CD14-positive monocyte (primary cell): ENCODE results near the gene PARVG. TPM values are rescaled to one million over a fixed set of nuclear protein-coding genes. Genes with fewer than 3 reads are reported as not detected.

Experiments
- DNase-seq, 3 donors: peaks; one replicate each; pipeline ENCODE4 v3.0.0-alpha.2; 2011 to 2022
- H2AFZ ChIP-seq: 2 replicates; pipeline ENCODE4 v1.6.0; 2012; ENCODE audit warnings: mild to moderate bottlenecking, low read depth, low read length, inconsistent platforms; ENCODE audit not compliant: insufficient read depth, poor library complexity, severe bottlenecking
- H3K27ac ChIP-seq, 2 donors: 1 replicate in 1 of 2; 2 replicates in 1 of 2; pipeline ENCODE4 v1.5.1; 2012 to 2013; ENCODE audit warnings: low read length in 2 of 2, control low read depth in 1 of 2, inconsistent platforms in 1 of 2, low read depth in 1 of 2, mild to moderate bottlenecking in 1 of 2
- H3K27me3 ChIP-seq, 2 donors: one replicate each; pipeline versions ENCODE4 v1.6.0 to v1.6.1; 2011 to 2013; ENCODE audit warnings: low read length in 2 of 2; ENCODE audit not compliant: control insufficient read depth in 2 of 2, insufficient read depth in 2 of 2
- H3K36me3 ChIP-seq, 2 donors: replicated peaks in 1 of 2; 1 replicate in 1 of 2; 2 replicates in 1 of 2; pipeline versions ENCODE4 v1.5.1 to v1.6.1; 2012 to 2013; ENCODE audit warnings: low read length in 2 of 2, control low read depth in 1 of 2, inconsistent platforms in 1 of 2, mild to moderate bottlenecking in 1 of 2; ENCODE audit not compliant: insufficient read depth in 2 of 2, control insufficient read depth in 1 of 2
- H3K4me1 ChIP-seq, 2 donors: 1 replicate in 1 of 2; 2 replicates in 1 of 2; pipeline versions ENCODE4 v1.5.1 to v1.6.1; 2012 to 2013; ENCODE audit warnings: low read length in 2 of 2, control low read depth in 1 of 2, inconsistent platforms in 1 of 2, mild to moderate bottlenecking in 1 of 2, moderate library complexity in 1 of 2; ENCODE audit not compliant: insufficient read depth in 2 of 2, control insufficient read depth in 1 of 2
- H3K4me2 ChIP-seq: replicated peaks from 2 replicates; pipeline ENCODE3; 2012; ENCODE audit warnings: low read length, moderate library complexity, mild to moderate bottlenecking; ENCODE audit not compliant: poor library complexity, severe bottlenecking; ENCODE audit errors: extremely low read depth
- H3K4me3 ChIP-seq, 3 experiments: fragments of 200-600 bp in 1 of 3; sonication (generic) in 1 of 3; replicated peaks in 1 of 3; 1 replicate in 2 of 3; 2 replicates in 1 of 3; pipeline ENCODE4 v1.5.1; 2011 to 2013; ENCODE audit warnings: low read length in 3 of 3, mild to moderate bottlenecking in 3 of 3, control low read depth in 2 of 3, low read depth in 2 of 3, inconsistent platforms in 1 of 3, moderate library complexity in 1 of 3
- H3K79me2 ChIP-seq: 2 replicates; pipeline ENCODE4 v1.6.0; 2012; ENCODE audit warnings: mild to moderate bottlenecking, control low read depth, inconsistent platforms, low read length, moderate library complexity; ENCODE audit not compliant: insufficient read depth
- H3K9ac ChIP-seq: 2 replicates; pipeline ENCODE4 v1.6.0; 2017; ENCODE audit warnings: low read length, mild to moderate bottlenecking; ENCODE audit not compliant: insufficient read depth, poor library complexity, severe bottlenecking
- H3K9me3 ChIP-seq, 2 donors: replicated peaks in 1 of 2; 1 replicate in 1 of 2; 2 replicates in 1 of 2; pipeline versions ENCODE4 v1.5.1 to v1.6.1; 2012 to 2013; ENCODE audit warnings: low read length in 2 of 2, control low read depth in 1 of 2; ENCODE audit not compliant: control insufficient read depth in 1 of 2, insufficient read depth in 1 of 2
- H4K20me1 ChIP-seq: 2 replicates; pipeline ENCODE4 v1.6.0; 2012; ENCODE audit warnings: mild to moderate bottlenecking, low read length, control low read depth, moderate library complexity; ENCODE audit not compliant: insufficient read depth
- H3K27ac Mint-ChIP-seq, 7 donors: one replicate each; pipeline ENCODE4 v1.8.0; 2020; ENCODE audit warnings: mild to moderate bottlenecking in 7 of 7, mixed read lengths in 7 of 7, moderate library complexity in 6 of 7, inconsistent platforms in 2 of 7
- H3K27me3 Mint-ChIP-seq, 3 donors: one replicate each; pipeline ENCODE4 v1.8.0; 2021 to 2022; ENCODE audit warnings: low read depth in 3 of 3, mild to moderate bottlenecking in 3 of 3, mixed read lengths in 3 of 3, moderate library complexity in 3 of 3, inconsistent platforms in 1 of 3
- H3K36me3 Mint-ChIP-seq, 2 donors: one replicate each; pipeline ENCODE4 v1.8.0; 2020; ENCODE audit warnings: mixed read lengths in 2 of 2, inconsistent platforms in 1 of 2, mild to moderate bottlenecking in 1 of 2
- H3K4me1 Mint-ChIP-seq: one replicate; pipeline ENCODE4 v1.8.0; 2020; ENCODE audit warnings: mild to moderate bottlenecking, mixed read lengths
- H3K4me3 Mint-ChIP-seq, 2 donors: one replicate each; pipeline ENCODE4 v1.8.0; 2020; ENCODE audit warnings: mild to moderate bottlenecking in 2 of 2, mixed read lengths in 2 of 2, moderate library complexity in 1 of 2
- H3K9me3 Mint-ChIP-seq, 7 donors: one replicate each; pipeline ENCODE4 v1.8.0; 2020 to 2022; ENCODE audit warnings: mixed read lengths in 7 of 7, mild to moderate bottlenecking in 6 of 7, moderate library complexity in 6 of 7, inconsistent platforms in 2 of 7
- CTCF ChIP-seq: fragments of 200-600 bp; IDR thresholded peaks from one replicate; pipeline ENCODE4 v1.8.0; 2022; ENCODE audit warnings: antibody characterized with exemption, mild to moderate bottlenecking
- WGBS: methylation state at CpG from one replicate; pipeline ENCODE4 v1.1.5; 2013; ENCODE audit warnings: missing lambda C conversion rate; ENCODE audit not compliant: insufficient coverage; 5-methylcytosine and 5-hydroxymethylcytosine counted together
- intact Hi-C, 2 donors: fragments of 100-400 bp; cut with micrococcal nuclease; formaldehyde crosslinking; loops; one replicate each; pipeline versions ENCODE4 v1.15.0 to v1.15.1; 2023
- polyA plus RNA-seq, 3 donors: library from polyadenylated mRNA; depleted of rRNA in 1 of 3; unstranded in 2 of 3; stranded (reverse) in 1 of 3; fragments of 300-500 nt in 2 of 3; fragments of >200 nt in 1 of 3; fragmentation: Illumina TruSeq in 2 of 3; gene quantifications; 1 replicate in 2 of 3; 2 replicates in 1 of 3; pipeline ENCODE4 v1.2.3, GENCODE V29; 2012 to 2021

Gene PARVG
- polyA plus RNA-seq, 3 donors: 169 to 577 (median 190) TPM

GRCh38 chr22:44159221-44159620 is 21.5 kb upstream of the PARVG start:
- Histone ChIP-seq H3K4me1 (peaks cover 11 to 12% of the 10 kb centered on the region in 2 donors), H3K27me3 (no peaks in the 10 kb centered on the region), H4K20me1 (no peaks in the 10 kb centered on the region), H3K4me3 (no peak overlapping the region), H3K9ac (no peak overlapping the region), H3K9me3 (no peaks in the 10 kb centered on the region), H3K4me2 (no peak overlapping the region), H3K36me3 (peaks cover 11 to 30% of the 10 kb centered on the region in 2 donors), H3K79me2 (no peaks in the 10 kb centered on the region), H2AFZ (no peak overlapping the region), H3K27ac (no peak overlapping the region)
- Mint-ChIP-seq H3K36me3 (peaks cover 37 to 40% of the 10 kb centered on the region in 2 donors), H3K4me1 (peaks cover 18% of the 10 kb centered on the region), H3K9me3 (no peaks in the 10 kb centered on the region), H3K4me3 (no peak overlapping the region), H3K27me3 (peaks cover 0 to 2% (median 2%) of the 10 kb centered on the region in 3 donors), H3K27ac (peak overlapping the region in 1 of 7 donors; percentile 11)
- no peak for DNase-seq
- TF ChIP-seq CTCF: no peak
- 88% methylated on average over 3 of the region's 7 CpGs for WGBS
- intact Hi-C loops: no loop called here

GRCh38 chr22:44159811-44160210 is 20.9 kb upstream of the PARVG start:
- no peaks in the 10 kb centered on the region for H3K9me3 ChIP-seq
- intact Hi-C loops: no loop called here
- no peaks in the 10 kb centered on the region for H3K27me3 ChIP-seq
- H3K4me1 ChIP-seq: peaks cover 11 to 12% of the 10 kb centered on the region in 2 donors
- peaks cover 18% of the 10 kb centered on the region for H3K4me1 Mint-ChIP-seq
- no peak overlapping the region for H3K4me3 Mint-ChIP-seq
- no peak for TF ChIP-seq CTCF
- WGBS: 98% methylated on average over 4 of the region's 7 CpGs
- DNase-seq: no peak
- H3K4me3 ChIP-seq: no peak overlapping the region
- peaks cover 0 to 2% (median 2%) of the 10 kb centered on the region in 3 donors for H3K27me3 Mint-ChIP-seq
- H3K27ac Mint-ChIP-seq: peak overlapping the region in 2 of 7 donors; percentile 19 to 37
- H2AFZ ChIP-seq: no peak overlapping the region
- H3K27ac ChIP-seq: no peak overlapping the region
- peaks cover 11 to 34% of the 10 kb centered on the region in 2 donors for H3K36me3 ChIP-seq
- no peak overlapping the region for H3K9ac ChIP-seq
- no peaks in the 10 kb centered on the region for H4K20me1 ChIP-seq
- H3K9me3 Mint-ChIP-seq: no peaks in the 10 kb centered on the region
- no peaks in the 10 kb centered on the region for H3K79me2 ChIP-seq
- peaks cover 40 to 43% of the 10 kb centered on the region in 2 donors for H3K36me3 Mint-ChIP-seq
- no peak overlapping the region for H3K4me2 ChIP-seq
